22Rv1 (cell line): Measurements from ENCODE around the gene SLC2A5.
"Not testable (repeated sequence)": the region's sequence is repeated elsewhere in the genome, so short reads cannot be mapped to it uniquely, and the experiment has no call there.

ENCODE experiments used
- H3K27ac ChIP-seq: fragments of 450-650 bp; 2 replicates; pipeline ENCODE4 v1.5.1; 2017
- ZFX ChIP-seq: fragments of 450-650 bp; IDR thresholded peaks from 2 replicates; pipeline ENCODE4 v1.6.1; 2017; ENCODE audit warnings: antibody characterized with exemption, borderline replicate concordance
- TF ChIP-seq, protein P1 (sequence below): fragments of 450-650 bp; IDR thresholded peaks from 2 replicates; pipeline ENCODE4 v1.5.1; 2017; ENCODE audit warnings: mild to moderate bottlenecking

Gene SLC2A5

DNA sequence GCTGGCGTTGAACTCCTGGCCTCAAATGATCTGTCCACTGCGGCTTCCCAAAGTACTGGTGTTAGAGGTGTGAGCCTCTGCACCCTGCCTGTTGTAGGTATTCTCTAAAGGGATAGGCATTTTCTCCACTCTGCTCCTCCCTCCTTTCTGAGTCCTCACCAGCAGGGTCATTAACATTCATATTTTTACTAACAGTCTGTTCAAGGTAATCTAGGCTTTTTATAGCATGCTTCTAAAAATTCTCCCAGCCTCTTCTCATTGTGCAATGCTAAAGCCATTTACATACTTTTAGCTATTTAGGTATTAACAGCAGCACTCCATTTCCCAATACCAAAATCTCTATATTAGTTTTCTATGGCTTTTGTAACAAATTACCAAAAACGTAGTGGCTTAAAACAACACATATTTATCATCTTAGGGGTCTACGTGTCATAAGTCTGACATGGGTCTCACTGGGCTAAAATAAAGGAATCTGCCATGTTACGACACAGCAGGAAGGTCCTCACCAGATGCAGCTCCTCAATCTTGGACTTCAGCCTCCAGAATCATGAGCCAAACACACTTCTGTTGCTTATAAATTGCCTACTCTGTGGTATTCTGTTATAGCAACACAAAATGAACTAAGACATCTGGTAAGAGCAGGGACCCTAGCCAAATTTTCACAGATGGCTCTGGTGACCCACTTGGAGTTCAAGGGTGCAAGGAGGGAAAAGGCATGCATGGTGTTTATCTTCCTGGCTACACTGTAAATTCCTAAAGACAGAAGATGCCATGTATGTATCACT is 40.3 kb downstream of the SLC2A5 start:
- no peak overlapping the region for H3K27ac ChIP-seq
- TF ChIP-seq, protein P1, sequence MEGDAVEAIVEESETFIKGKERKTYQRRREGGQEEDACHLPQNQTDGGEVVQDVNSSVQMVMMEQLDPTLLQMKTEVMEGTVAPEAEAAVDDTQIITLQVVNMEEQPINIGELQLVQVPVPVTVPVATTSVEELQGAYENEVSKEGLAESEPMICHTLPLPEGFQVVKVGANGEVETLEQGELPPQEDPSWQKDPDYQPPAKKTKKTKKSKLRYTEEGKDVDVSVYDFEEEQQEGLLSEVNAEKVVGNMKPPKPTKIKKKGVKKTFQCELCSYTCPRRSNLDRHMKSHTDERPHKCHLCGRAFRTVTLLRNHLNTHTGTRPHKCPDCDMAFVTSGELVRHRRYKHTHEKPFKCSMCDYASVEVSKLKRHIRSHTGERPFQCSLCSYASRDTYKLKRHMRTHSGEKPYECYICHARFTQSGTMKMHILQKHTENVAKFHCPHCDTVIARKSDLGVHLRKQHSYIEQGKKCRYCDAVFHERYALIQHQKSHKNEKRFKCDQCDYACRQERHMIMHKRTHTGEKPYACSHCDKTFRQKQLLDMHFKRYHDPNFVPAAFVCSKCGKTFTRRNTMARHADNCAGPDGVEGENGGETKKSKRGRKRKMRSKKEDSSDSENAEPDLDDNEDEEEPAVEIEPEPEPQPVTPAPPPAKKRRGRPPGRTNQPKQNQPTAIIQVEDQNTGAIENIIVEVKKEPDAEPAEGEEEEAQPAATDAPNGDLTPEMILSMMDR: no peak
- TF ChIP-seq ZFX: no peak

DNA sequence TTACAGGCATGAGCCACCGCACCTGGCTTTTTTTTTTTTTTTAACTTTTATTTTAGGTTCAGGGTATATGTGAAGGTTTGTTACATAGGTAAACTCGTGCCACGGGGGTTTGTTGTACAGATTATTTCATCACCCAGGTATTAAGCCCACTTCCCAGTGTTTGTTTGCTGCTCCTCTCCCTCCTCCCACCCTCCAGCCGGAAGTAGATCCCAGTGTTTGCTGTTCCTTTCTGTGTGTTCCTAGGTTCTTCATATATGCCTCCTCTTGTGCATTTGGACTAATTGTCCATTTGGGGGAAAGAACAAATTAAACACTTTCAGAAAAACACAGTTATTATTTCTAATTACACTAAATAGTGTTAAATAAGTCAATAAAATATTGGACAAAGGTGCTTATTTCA is 42.1 kb downstream of the SLC2A5 start:
- no peak overlapping the region for H3K27ac ChIP-seq
- TF ChIP-seq, protein P1: no peak
- no peak for TF ChIP-seq ZFX

DNA sequence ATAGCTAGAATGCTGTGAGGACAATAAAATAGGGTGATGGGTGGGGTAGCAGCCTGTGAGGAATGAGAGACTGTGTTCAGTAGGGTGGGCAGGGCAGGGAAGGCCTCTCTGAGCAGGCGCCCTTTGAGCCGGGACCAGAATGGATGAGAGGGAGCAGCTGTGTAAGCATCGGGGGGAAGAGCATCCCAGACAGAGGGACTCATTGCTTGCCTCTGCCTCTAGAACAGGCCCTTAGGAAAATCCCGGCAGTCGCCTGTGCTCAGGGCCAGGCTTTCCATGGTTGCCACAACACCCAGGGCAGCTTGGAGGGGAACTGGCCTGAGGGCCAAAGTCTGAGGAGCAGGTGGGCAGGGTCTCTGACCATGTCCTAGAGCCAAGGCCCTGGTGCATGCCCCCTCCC is 44.0 kb downstream of the SLC2A5 start:
- TF ChIP-seq, protein P1: no peak
- TF ChIP-seq ZFX: no peak

DNA sequence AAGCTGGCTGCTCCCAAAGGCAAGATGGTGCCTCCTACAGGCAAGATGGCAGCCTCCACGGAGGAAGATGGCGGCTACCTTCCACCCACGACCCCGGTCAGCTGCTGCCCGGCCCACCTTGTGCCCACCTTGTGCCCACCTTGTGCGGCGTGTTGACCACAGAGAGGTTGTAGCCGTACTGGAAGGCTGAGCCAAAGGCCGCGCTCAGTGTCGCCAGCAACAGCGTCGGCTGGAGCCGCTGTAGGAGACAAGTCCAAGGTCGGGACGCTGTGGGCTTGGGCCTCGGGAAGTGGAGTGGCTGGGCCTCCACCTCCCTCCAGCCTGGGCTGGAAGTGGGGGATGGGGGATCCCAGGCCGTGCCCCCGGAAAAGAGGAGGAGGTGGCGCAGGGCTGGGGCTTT is 44.6 kb downstream of the SLC2A5 start:
- no peak overlapping the region for H3K27ac ChIP-seq
- no peak for TF ChIP-seq ZFX

More for the DNA sequence above, 44.0 kb downstream of the SLC2A5 start:
- no peak overlapping the region for H3K27ac ChIP-seq

DNA sequence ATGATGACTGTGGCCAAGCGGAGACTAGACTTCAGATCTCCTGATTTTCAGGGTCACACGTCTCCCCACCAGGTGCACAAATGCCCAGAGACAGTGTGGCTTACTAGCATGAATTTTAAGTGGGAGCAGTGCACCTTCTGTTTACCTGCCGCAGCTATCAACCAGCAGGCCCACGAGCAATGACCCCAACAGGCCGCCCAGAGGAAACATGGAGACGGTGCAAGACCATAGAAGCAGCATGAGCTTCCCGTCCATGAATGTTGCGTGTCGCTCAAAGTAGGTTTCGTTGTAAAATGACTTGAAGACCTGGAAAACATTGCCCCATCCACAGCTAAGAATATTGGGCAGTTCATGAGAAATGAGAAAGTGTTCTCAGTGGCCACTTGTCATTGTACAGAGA is 46.7 kb downstream of the SLC2A5 start:
- TF ChIP-seq, protein P1: no peak
- no peak for TF ChIP-seq ZFX
- no peak overlapping the region for H3K27ac ChIP-seq

DNA sequence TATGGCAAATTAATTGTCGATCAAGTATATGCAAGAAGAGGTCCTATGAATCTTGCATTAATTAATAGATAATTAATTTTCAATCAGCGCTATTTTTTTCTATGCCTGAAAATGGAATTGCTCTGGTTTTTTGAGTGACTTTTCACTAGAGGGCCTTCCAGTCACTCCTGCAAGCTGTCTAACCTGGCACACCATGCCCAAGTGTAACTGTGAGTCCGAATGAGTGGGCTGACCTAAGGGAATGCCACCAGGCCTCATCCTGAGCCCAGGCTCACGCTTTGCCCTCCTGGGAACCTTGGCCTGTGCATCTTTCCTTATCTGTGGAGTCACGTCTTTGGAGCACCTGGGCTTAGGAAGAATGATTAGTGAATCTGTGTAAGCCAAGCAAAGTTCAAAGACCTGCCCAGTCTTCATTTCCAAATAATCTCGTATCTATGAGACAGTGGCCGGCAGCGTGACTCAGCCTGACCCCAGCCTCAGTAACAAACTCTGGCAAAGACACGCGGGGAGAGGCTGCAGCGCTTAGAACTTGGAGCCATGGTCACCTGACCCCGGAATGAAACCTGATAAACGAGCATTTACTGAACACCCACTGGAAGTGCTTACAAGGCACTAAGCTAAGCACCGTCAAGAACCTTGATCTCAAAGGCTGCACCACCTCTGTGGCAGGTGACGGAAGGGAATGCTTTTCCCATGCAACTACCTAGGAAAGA is 47.3 kb downstream of the SLC2A5 start:
- not testable (repeated sequence) for H3K27ac ChIP-seq

DNA sequence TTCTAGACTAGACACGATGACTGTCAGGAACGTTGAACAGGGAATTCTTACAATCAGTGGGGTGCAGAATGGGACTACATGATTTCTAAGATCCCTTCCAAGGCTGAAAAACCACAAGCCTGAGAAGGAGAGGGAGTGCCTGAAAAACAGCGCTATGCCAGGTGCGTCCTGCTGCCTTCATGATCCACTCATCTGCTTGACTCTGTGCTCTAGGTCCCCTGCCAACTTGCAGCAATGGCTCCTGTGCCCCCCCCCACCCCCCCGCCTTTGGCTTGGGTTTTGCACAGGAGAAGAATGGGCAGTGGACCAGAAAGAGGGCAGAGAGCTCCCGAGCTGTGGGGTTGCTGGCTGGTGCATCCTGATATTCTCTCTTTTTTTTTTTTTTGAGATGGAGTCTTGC is 49.1 kb downstream of the SLC2A5 start:
- H3K27ac ChIP-seq: no peak overlapping the region
- TF ChIP-seq, protein P1: no peak
- no peak for TF ChIP-seq ZFX

DNA sequence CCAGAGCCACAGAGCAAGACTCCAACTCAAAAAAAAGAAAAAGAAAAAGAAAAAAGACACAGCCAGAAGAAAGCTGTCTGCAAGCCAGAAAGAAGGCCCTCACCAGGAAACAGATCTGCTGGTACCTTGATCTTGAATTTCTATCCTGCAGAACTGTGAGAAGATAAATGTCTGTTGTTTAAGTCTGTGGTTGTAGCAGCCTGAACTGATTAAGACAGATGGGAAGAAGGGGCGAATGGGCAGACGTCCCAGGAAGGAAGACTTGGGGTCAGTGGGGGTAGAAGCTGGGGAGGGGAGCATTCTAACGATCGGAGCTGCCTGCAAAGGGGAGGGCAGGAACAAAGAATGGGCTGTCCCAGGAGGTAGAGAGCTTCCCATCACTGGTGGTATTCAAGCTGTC is 49.5 kb downstream of the SLC2A5 start:
- H3K27ac ChIP-seq: no peak overlapping the region
- TF ChIP-seq, protein P1: no peak
- TF ChIP-seq ZFX: no peak
